Right atrium auricular region (tissue), 2 donors: ENCODE data around the gene PDE4B. TPM values are rescaled to one million over a fixed set of nuclear protein-coding genes. Genes with fewer than 3 reads are reported as not detected.

ENCODE experiments used
- DNase-seq: peaks from one replicate; pipeline ENCODE4 v3.0.0-alpha.2; 2019; ENCODE audit warnings: low spot score
- H3K27ac ChIP-seq, 2 donors: fragments of 200-600 bp; sonication (generic); 1 replicate in 1 of 2; 2 replicates in 1 of 2; pipeline ENCODE4 v1.5.1; 2016 to 2019
- H3K27me3 ChIP-seq, 2 donors: fragments of 200-600 bp; sonication (generic); one replicate each; pipeline versions ENCODE4 v1.5.1 to v1.6.0; 2017 to 2019
- H3K36me3 ChIP-seq: fragments of 200-600 bp; sonication (generic); one replicate; pipeline ENCODE4 v1.5.1; 2016
- H3K4me1 ChIP-seq, 2 donors: fragments of 200-600 bp; sonication (generic); one replicate each; pipeline versions ENCODE4 v1.5.1 to v1.6.0; 2017 to 2019
- H3K4me3 ChIP-seq, 2 donors: fragments of 200-600 bp; sonication (generic); 1 replicate in 1 of 2; 2 replicates in 1 of 2; pipeline ENCODE4 v1.5.1; 2017 to 2019; ENCODE audit warnings: mild to moderate bottlenecking in 1 of 2, moderate library complexity in 1 of 2
- H3K9me3 ChIP-seq, 2 donors: fragments of 200-600 bp; sonication (generic); one replicate each; pipeline ENCODE4 v1.5.1; 2019
- total RNA-seq, 2 donors: library from RNA; depleted of rRNA; stranded (reverse); fragments of >200 nt; gene quantifications; one replicate each; pipeline ENCODE4 v1.1.0, GENCODE V29; 2016
- TF ChIP-seq, protein P1 (sequence below), 2 donors: fragments of 200-600 bp; sonication (generic); IDR thresholded peaks; one replicate each; pipeline ENCODE4 v1.5.1; 2019; ENCODE audit warnings: antibody characterized with exemption in 2 of 2

PDE4B gene
- total RNA-seq, 2 donors from 2014 or later: 16.0 to 27.7 TPM

DNA sequence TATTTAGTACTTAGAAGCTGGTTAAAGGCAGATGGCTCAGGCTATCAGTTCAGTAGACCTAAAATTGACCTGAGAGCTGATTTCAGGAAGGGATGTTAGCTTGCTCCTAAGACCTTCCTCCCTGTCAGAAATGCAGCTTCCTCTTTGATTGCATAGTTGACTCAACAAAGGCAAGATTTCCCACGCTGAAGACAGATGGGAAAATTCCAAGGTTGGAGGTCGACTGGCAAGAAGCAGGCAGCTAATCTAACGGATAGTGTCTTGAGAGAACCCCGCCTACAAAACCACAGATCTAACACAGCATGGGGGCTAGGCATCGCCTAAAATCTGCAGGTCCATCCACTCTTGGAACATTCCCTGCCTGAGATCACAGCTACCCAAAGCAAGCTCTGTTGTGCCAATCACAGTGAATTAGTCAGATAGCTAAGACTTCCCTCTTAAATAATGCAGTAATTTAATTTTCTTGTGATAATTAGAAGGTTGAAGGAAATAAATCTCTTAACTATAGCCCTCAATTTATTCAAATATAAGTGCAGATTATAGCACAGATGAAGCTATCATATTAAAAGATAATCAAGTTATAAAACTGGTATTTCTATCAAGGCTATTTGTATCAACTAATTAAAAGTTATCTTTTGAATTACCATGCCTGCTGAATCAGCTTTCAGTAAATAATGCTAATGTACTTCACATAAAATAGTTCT is 383.5 kb downstream of the PDE4B start:
- no peaks in the 10 kb centered on the region for H3K4me1 ChIP-seq
- no peaks in the 10 kb centered on the region for H3K9me3 ChIP-seq
- DNase-seq: no peak
- no peaks in the 10 kb centered on the region for H3K36me3 ChIP-seq
- no peaks in the 10 kb centered on the region for H3K27me3 ChIP-seq
- no peak overlapping the region for H3K27ac ChIP-seq
- TF ChIP-seq, protein P1, sequence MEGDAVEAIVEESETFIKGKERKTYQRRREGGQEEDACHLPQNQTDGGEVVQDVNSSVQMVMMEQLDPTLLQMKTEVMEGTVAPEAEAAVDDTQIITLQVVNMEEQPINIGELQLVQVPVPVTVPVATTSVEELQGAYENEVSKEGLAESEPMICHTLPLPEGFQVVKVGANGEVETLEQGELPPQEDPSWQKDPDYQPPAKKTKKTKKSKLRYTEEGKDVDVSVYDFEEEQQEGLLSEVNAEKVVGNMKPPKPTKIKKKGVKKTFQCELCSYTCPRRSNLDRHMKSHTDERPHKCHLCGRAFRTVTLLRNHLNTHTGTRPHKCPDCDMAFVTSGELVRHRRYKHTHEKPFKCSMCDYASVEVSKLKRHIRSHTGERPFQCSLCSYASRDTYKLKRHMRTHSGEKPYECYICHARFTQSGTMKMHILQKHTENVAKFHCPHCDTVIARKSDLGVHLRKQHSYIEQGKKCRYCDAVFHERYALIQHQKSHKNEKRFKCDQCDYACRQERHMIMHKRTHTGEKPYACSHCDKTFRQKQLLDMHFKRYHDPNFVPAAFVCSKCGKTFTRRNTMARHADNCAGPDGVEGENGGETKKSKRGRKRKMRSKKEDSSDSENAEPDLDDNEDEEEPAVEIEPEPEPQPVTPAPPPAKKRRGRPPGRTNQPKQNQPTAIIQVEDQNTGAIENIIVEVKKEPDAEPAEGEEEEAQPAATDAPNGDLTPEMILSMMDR (IDR thresholded peaks at IDR 0.05): no peak
- no peak overlapping the region for H3K4me3 ChIP-seq

DNA sequence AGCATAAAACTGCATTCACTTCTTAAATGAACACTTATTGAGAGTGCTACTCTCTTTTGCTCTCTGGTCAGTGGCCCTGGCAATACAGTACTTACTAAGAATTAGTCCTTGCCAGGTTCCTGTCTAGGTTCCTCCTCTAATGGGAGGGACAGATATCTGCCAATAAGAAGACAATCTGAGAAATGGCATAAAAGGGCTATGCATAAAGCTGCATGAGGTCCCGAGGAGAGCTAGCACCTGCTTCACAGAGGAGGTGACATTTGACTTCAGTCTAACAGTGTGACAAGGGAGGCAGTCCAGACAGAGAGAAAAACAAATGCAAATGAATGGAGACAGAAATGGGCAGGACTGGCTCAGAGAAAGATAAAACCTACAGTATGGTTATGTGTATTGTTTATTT is 384.1 kb downstream of the PDE4B start:
- Histone ChIP-seq H3K36me3 (no peaks in the 10 kb centered on the region), H3K27me3 (no peaks in the 10 kb centered on the region), H3K9me3 (no peaks in the 10 kb centered on the region), H3K4me3 (no peak overlapping the region), H3K4me1 (no peaks in the 10 kb centered on the region), H3K27ac (no peak overlapping the region)
- TF ChIP-seq, protein P1 (IDR thresholded peaks at IDR 0.05): no peak
- no peak for DNase-seq

DNA sequence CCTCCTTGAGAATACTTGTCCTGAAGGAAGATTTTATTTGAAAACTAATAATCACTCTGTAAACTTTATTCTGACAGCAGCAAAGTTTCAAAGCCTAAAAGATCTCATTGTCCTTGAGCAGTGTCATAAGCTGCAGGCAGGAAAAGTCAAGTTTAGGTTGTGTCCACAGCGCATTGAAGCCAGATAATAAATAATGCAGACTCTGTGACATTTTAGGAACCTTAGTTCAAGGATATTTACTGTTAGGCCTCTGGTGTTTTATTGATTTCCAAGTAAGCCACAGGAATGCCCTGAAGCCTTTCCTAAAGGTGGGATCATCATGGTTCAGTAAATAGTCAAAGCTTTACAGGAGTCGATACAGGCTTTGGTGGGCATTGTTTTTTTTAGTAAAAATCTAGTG is 384.8 kb downstream of the PDE4B start:
- no peaks in the 10 kb centered on the region for H3K9me3 ChIP-seq

DNA sequence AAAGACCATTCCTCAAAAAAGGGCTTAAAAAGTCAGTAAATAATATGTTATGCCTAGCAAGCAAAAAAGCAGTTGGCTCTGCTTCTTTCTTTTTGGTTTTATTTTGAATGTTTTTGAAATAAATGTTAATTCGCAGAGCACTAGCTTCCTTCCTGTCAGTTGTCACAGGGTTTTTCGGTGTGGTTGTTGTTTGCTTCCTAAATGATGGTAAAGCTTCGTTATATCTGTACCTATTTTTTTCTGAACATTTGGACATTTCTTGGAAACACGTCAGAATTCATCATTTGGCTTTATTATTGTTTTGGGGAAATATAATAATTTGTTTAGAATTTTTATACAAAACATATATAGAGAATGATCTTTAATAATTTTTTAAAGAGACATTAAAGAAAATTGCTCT is 389.3 kb downstream of the PDE4B start:
- H3K9me3 ChIP-seq: no peaks in the 10 kb centered on the region
- no peaks in the 10 kb centered on the region for H3K27me3 ChIP-seq
- H3K27ac ChIP-seq: no peak overlapping the region
- TF ChIP-seq, protein P1 (IDR thresholded peaks at IDR 0.05): no peak
- H3K4me3 ChIP-seq: no peak overlapping the region
- no peaks in the 10 kb centered on the region for H3K4me1 ChIP-seq
- H3K36me3 ChIP-seq: no peaks in the 10 kb centered on the region
- no peak for DNase-seq

More for the DNA sequence above, 384.8 kb downstream of the PDE4B start:
- H3K4me3 ChIP-seq: no peak overlapping the region
- no peaks in the 10 kb centered on the region for H3K36me3 ChIP-seq
- H3K27ac ChIP-seq: no peak overlapping the region
- no peak for DNase-seq
- H3K27me3 ChIP-seq: no peaks in the 10 kb centered on the region
- H3K4me1 ChIP-seq: no peaks in the 10 kb centered on the region
- TF ChIP-seq, protein P1 (IDR thresholded peaks at IDR 0.05): no peak

DNA sequence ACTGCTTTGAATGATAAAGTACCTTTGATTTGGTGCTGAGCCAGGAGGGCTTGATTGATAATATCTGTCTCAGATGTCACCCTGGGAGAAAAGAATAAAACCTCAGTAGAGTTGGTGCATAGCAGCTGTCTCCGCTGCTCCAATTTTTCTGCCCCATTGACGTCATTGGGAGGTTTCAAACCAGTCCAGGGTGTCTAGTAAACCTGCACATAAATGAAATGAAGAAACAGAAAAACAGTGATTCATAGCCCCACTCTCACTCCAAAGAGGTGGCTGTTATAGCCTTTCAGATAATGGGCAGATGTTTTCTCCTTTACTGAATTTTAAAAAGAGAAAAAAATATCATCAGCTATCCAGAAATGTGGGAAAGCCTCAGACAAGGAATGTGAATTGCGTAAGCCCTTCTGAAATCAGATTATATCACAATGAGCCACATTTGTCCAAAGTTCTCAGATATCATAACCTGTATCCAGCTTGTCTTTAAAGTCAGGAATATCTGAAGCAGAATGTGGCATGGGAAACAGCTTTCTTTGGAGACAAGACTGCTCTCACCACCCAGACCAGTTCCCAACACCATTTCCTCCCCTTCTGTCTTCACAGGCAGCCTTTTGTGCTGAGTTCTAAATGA is 390.0 kb downstream of the PDE4B start:
- Histone ChIP-seq H3K27me3 (no peaks in the 10 kb centered on the region), H3K9me3 (no peaks in the 10 kb centered on the region), H3K27ac (no peak overlapping the region), H3K4me1 (no peaks in the 10 kb centered on the region), H3K4me3 (no peak overlapping the region), H3K36me3 (no peaks in the 10 kb centered on the region)
- no peak for DNase-seq
- TF ChIP-seq, protein P1 (IDR thresholded peaks at IDR 0.05): no peak
